NCI-H187 treated with DMSO at 0.1 percent for 48 hours (cell line): Measurements from ENCODE around the gene CRYBA4.

ENCODE experiments used
- DNase-seq: peaks from one replicate; lab custom pipeline; 2025; lab: John Stamatoyannopoulos, UW

CRYBA4 gene

DNA sequence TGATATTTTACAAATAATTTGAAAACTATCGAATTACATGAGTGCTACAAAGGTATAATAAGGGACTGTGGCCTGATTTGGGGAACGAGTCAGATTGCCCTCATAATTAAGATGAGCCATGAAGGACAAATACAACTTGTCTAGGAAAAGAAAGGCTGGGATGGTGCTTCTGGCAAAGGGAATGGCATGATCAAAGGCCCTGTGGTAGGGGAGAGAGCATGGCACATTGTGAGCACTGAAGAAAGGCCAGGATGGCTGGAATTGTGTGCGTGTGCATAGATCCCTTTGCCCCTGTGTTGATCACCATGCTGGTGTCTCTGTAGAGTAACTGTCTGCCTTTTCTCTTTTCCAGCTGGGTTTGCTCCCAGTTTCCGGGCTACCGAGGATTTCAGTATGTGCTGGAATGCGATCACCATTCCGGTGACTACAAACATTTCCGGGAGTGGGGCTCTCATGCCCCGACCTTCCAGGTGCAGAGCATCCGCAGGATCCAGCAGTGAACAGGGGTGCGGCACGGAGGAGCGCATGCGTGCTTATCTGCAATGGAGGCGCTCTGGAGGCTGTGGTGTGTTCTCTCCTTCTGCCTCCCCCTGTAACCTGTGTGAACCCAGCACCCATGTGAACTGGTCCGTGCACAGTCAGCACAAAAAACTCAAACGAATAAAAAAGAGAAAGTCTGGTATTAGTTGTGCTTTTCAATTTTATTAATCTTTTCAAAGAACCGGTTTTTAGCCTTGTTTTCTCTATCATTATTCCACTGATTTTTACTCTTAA, 8.4 kb downstream of the CRYBA4 start:
- no peak for DNase-seq

DNA sequence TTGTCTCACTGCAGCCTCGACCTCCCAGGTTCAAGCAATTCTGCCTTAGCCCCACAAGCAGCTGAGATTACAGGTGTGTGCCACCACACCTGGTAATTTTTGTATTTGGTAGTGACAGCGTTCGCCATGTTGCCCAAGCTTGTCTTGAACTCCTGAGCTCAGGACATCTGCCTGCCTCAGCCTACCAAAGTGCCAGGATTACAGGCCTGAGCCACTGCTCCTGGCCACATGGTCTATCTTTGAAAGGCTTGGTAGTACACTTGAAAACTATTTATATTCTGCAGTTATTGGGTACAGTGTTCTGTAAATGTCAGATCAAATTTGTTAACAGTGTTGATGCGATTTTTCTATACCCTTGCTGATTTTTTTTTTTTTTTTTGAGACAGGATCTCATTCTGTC, 9.5 kb downstream of the CRYBA4 start:
- DNase-seq: no peak

DNA sequence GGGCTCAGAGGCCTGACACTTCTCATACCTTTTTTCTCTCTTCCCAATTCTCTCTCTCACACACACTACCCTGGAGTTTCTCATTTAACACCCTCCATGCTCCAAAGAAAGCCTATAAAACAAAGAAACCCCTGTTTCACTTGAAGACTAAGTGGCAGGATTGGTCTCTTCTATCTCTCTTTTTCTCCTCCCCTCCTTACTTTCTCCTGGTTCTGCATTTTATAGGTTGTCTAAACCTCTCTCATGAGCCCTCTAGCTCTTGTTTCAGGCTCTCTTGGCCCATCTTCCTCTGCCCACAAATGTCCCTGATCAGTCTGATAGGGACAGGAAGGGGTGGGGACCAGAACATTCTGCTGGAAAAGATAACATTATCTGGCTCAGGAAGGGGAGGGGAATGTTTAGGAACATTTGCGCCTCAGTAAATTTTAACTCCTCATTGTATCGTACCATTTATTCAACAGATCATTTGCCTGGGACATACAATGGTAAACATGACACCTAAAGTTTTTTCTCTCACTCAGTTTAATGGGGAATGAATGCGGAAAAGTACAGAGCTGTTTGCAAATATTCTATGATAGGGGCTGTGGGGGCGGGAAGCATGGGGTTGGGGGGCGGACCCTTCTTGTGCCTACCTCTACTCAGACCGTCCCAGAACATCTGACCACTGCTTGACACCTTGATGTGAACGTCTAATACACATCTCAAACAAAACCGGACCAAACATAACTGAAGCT, 10.8 kb downstream of the CRYBA4 start:
- no peak for DNase-seq

DNA sequence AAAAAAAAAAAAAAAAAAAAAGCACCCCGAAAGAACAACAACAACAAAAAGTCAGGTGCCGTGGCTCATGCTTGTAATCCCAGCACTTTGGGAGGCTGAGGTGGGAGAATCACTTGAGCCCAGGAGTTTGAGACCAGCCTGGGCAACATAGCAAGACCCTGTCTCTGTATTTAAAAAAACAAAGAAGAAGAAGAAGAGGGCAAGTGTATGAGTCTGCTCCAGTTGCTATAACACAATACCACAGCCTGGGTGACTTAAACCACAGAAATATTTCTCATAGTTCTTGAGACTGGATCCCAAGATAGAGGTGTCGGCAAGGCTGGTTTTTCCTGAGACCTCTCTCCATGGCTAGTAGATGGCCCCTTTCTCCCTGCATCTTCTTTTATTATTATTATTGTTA, 12.4 kb downstream of the CRYBA4 start:
- DNase-seq: no peak

DNA sequence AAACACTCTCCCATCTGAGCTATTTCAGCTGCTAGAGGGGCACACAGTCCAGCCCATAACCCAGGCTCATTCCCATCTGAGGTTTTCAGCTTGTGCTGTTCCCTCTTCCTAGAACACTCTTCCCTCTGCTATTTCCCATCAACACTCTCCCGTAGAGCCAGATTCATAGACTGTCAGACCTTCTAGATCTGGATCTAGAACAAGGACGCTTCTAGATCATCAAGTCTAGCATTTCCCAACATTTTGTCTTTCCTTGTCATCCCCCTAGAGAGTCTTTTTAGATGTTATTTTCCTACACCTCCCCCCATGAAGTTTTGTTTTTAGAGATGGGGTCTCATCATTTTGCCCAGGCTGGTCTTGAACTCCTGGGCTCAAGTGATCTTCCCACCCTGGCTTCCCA, 13.4 kb downstream of the CRYBA4 start:
- no peak for DNase-seq

DNA sequence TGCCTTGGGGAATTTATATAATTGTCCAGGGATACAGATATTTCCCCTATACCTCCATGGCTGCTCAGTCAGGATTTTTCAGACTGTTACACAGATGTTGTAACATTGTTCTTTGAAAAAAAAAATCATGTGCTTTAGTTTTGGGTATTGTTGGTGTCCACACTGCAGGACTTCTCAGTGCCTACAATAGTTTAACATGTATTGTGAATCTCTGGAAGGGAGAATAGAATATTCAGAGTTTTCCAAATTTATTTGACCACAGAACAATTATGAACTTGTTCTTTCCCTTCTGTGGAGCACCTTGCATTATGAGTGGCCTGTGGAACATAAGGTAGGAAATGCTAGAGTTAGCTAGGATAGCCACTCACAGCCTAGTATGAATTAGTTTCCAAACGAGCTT, 14.5 kb downstream of the CRYBA4 start:
- DNase-seq: no peak

DNA sequence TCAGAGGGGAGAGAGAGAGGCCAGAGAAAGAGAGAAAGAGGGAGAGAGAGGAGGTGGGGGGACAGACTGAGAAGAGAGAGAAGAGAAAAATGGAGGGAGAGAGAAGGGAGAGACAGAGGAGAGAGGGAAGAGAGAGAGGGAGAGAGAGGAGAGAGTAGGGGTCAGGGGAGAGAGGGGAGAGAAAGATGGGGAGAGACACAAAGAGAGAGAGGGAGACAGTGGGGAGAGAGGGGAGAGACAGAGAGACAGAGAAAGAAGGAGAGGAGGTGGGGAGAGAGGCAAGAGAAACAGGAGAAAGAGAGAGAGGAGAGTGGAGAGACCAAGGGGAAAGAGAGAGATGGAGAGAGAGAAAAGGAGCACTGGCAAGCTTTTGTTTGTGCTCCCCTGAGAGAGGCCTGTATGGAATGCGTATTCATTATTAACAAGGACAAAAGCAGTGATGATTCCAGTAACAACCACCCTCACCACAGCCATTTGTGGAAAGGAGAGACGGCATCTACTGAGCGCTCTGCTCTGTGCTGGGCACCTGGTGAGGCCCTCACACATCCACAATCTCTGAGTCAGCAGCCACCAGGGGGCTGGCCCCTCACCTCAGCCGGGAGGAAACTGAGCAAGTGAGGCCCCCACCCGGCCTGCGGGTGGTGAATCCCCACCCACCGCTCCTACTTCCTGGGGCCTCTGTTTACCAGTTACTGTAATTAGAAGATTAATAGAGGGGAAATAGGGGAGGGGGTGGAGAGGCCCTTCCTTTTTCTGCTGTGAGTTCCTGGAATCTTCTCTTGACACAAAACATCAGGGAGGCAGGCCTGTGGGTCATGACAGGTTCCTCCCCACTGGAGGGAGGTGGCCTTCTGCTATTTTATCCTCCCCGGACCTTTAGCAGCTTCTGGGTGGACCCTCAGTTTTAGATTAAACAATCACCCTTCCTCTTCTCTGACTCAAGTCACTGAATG, 21.0 kb downstream of the CRYBA4 start:
- DNase-seq: no peak

DNA sequence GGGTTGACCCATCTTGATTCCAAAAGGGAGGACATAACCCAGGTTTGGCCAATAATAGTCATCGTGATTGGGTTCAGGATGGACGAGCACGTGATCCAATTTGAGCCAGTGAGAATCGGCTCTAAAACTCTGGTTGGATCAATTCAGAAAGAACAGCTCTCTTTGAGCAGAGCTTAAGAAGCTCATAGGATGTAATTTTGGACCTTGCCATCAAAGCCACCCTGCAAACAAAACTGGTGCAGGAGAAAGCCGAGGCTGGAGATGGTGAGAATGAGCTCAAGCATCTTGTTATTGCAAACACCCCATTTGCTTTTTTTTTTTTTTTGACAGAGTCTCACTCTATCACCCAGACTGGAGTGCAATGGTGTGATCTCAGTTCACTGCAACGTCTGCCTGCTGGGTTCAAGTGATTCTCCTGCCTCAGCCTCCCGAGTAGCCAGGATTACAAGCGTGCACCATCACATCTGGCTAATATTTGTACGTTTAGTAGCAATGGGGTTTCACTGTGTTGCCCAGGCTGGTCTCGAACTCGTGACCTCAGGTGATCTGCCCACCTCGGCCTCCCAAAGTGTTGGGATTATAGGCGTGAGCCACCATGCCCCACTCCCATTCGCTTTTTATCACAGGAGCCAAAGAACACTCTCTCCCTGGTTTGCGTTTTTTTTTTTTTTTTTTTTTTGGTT, 21.8 kb downstream of the CRYBA4 start:
- no peak for DNase-seq

DNA sequence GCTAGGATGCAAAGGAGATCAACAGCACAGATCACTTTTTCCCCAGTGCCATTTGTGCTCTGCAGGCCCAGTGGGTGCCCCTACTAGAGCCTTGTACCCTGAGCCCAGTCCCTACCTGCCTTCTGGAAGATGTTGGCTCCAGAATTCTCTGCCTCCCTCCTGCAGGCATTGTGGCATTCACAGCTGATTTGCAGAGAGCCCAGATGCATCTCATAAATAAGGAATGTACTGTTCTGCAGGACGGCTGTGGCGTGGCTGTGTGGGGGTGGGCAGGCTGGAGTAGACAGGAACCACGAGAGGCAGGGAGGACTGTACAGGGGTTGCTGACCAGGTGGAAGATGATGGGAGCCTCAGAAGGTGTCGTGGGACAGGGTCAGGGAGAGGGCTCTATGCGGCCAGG, 24.4 kb downstream of the CRYBA4 start:
- no peak for DNase-seq

DNA sequence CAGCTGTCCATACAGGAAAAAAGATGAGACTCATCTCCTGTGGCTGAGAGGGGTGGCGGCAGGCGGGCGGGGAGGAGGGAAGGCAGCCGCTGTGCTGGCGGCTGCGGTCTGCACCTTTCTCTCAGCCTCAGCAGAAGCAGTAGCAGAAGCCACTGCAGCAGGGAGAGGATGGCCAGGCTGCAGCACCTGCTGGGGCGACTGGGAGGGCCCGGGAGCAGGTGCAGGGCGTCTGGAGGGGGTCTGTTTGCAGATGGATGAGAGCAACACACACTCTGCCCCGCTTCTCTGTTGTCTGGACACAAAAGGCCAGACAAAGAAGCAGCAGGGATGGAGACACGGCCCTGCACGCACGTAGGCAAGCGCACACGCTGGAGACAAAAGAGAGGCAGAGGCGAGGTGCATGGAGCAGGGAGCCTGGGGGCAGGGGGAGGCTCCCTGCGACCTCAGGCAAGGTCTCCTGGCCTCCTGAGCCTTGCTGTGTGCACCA, 26.3 kb downstream of the CRYBA4 start:
- peak; percentile 58 for DNase-seq

DNA sequence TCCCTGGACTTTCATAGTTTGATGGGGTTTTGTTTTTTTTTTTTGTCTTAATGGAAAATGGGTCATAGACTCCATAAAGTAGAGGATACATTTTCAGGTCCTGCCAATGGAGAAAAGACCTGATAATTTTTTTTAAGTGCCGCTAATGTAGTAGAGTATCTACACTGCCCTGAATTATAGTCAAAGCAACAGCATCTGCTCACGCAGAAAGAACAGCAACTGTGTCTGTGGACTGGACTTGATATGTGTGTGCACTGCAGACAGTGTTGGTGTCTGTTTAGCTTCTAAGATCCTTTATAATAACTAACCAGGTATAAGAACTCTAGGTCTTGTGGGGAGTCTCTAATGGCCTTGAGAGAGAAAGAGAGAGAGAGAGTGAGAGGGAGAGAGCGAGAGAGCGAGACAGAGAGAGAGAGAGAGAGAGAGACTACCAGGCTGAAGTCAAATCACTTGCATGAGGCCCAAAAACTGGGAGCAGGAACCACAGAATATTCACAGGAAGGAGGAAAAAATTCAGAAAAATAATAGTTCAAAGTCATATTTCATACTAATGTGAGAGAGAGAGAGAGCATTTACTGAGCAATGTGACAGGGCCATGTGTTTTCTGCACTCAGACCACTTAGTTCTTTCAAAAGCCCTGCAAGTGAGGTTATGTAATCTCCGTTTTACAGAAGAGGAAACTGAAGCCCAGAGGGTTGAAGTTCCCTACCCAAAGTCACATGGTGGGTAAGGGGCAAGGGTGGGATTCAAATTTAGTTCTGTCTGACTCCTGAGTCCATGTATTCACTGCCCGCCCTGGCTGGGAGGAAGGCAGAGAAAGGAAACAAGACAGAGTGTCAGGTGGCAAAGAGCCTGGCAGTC, 27.0 kb downstream of the CRYBA4 start:
- DNase-seq: no peak

DNA sequence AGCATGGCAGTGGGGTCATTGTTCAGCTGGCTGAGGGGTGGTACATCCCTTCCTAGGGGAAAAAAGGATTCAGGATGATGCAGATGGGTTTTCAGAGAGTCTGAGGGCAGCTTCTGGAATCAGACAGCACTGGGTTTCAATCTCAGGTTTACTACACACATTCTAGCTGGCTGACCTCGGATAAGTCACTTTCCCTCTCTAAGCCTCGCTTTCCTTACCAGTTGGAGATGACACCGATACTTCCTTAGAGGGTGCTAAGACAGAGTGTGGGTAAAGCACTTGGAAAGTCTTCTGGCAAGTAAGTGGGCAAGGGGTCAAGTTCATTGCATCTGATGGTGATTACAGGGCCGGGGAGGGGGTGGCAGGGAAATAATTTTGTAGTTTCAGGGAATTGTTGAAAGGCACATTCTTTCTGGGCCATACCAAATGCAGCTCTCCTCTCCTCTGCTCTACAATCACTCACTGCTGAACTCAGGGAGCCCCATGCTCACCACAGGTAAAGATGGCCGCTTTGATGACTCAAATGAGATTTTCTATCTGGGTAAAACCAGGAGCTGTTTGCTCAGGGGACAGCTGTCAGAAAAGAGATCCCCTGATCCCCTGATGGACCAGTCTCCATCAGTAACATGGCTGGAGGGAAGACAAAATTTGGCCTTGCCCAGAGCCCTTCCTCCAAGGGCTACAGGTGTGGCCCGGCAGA, 29.1 kb downstream of the CRYBA4 start:
- DNase-seq: no peak

DNA sequence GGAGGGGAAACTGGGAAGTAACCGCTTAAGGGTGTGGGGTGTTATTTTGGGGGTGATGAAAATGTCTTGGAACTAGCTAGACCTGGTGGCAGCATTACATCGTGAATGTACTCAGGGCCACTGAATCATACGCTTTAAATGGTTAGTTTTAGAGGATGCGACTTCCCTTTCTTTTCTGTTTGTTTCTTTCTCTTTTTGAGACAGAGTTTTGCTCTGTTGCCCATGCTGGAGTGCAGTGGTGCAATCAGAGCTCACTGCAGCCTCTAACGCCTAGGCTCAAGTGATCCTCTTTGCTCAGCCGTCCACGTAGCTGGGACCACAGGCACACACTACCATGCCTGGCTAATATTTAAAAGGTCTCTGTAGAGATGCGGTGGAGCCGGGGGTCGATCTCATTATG, 30.1 kb downstream of the CRYBA4 start:
- DNase-seq: no peak

DNA sequence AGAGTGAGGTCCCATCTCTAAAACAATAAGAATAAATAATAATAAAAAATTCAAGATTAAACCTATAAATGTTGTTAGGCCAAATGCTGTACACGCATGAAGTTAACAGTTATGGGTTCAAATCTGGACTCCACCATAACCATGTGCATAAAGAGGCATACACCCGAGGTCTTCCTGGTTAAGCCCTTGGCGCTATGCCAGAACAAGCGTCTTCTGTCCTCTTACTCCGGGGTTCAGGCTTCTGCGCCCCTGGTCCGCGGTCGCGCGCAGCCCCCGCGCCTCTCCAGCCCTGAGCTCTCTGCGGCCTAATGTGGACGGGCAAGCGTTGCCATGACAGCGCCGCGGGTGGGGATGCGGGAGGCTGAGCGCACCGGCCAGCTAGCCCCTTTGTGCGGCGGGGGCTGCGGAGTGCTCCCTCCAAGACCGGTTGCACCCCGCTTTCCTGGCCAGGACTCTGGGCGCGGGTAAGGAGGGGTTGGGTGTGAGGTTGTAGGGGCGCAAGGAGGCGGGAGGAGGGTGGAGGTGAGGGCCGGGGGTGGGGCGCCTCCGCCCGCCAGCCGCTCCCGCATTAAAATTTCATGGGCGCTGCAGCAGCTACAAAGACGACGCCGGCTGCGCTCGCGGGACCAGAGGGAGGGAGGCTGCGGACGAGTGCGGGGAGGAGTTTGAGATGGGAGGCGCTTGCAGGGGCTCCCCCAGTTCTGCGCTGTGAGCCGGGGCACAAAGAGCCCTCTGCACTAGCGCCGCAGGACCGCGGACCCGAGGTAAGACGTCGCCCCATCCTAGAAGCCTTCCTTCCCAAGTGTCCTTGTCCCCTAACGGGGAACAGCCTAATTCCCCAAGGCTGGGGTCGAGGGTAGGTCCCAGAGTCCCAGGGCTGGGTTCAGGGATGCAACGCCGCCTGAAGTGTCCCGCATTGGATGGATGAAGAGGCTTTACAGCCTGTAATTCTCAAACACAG, 35.4 kb downstream of the CRYBA4 start, which contains the start of gene MIAT:
TSS of gene MIAT (plus strand) at position 698 of the 961 bp plus-strand sequence.
- DNase-seq: no peak

DNA sequence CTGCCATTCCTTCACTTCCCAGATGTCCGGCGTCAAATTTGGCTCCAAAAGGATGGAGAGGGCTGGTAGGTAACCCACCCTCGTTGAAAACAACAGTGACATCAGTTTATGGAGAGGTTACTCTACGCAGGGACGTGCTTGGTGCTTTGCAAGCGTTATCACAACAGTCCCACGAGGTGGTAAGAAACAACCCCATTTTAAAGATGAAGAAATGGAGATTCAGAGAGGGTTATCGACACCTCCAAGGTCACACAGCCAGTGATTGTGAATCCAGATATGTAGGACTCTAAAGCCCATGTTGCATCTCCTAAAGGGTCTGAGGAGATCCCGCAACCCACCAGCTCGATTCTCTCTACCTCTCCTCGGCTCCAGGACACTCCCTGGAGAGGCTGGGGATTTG, 36.4 kb downstream of the CRYBA4 start:
- DNase-seq: no peak

DNA sequence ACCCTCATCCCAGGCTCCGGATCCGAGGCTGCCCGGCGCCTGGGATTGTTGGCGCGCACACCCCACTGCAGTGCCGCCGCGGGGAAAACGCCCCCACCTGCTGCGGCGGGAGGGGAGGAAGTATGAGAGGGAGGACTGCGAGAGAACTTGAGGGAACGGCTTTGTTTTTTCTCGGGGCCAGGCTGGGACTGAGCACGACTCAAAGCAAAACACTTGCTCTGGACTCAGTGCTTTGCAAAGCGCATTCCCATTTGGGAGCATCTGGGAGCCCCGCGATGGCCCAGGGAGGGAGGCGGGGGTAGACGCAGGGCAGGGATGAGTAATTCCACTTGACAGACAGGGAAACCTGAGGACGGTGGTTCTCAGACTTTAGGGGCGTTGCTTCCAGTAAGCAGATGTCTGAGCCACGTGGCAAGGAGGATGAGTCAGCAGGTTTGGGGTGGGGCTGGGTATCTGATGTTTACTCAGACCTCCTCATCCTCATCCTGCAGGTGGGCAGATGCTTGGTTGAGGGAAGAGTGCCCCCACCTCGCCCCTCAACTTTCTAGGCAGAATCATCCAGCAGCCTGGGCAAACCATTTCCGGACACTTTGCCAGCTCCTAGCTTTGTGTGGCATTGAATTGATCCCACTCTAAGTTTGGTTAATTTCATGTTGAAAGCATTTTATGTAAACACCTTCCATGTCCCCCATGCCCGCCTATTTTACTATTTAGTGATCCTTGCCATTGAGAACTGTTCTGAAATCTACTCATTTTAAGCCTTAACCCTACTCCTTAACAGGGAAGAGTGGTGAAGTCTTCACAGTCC, 37.1 kb downstream of the CRYBA4 start:
- DNase-seq: peak; percentile 38

DNA sequence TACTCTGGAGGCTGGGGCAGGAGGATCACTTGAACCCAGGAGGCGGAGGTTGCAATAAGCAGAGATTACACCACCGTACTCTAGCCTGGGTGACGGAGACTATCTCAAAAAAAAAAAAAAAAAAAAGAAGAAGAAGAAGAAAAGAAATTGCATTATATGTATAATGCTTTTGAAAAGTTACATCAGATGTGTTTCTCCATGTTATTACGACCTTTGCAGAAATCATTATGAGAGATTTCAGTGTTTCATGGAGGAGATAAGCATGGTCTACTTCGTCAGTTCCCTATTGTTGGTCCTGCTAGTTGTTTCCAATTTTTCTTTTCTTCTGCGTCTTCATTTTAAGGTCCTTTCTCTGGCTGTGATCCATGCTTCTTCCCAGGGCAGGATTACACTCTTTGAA, 38.6 kb downstream of the CRYBA4 start:
- DNase-seq: no peak

DNA sequence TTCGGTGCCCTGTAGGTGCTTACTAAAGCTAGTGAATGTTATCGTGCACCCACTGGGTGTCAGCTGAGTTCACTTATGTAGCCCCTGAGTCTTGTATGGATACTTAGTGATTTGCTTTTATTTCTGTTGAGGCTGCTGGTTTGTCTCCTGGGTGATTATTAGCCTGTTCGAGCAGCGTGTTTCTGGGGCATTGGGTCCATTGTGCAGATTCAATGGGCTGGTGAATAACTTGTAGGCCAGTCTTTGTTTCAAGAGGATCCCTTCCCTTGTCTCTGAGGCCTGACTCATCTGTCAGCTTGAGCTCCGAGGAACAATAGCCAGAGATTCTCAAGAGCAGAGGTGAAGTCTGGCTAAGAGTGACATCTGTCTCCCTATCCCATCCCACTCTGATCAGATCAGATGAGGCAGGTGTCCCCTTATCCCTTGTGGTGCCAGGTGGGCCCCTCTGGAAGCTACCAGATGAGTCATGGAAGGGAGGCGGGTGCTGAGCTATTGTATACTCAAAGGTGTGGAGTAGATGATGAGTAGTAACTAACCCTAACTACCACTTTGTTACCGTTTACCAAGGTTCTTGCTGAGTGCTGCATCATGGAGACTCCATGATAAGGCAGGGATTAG, 39.3 kb downstream of the CRYBA4 start:
- DNase-seq: no peak
